Mesendoderm (in vitro differentiated cells): ENCODE results near the gene SNTG2.

Experiments used
- DNase-seq: peaks from one replicate; pipeline ENCODE4 v3.0.0; 2013
- H2AK5ac ChIP-seq: 2 replicates; pipeline ENCODE4 v1.6.1; 2013; ENCODE audit warnings: low read length, inconsistent platforms
- H2BK120ac ChIP-seq: 2 replicates; pipeline ENCODE4 v1.6.1; 2013; ENCODE audit warnings: low read depth, mild to moderate bottlenecking, low read length, moderate library complexity, mixed read lengths
- H2BK15ac ChIP-seq: replicated peaks from 2 replicates; pipeline ENCODE4 v1.6.1; 2013; ENCODE audit warnings: low read depth, mild to moderate bottlenecking, moderate library complexity
- H2BK5ac ChIP-seq: 2 replicates; pipeline ENCODE4 v1.6.1; 2013; ENCODE audit warnings: low read length, inconsistent platforms
- H3K18ac ChIP-seq: 2 replicates; pipeline ENCODE4 v1.6.1; 2013; ENCODE audit warnings: mild to moderate bottlenecking, low read length, mixed read lengths
- H3K23ac ChIP-seq: one replicate; pipeline ENCODE4 v1.6.1; 2013; ENCODE audit warnings: low read length
- H3K27ac ChIP-seq: 2 replicates; pipeline ENCODE4 v1.5.1; 2013; ENCODE audit warnings: low read depth, mild to moderate bottlenecking, inconsistent platforms, low read length, moderate library complexity
- H3K27me3 ChIP-seq: 2 replicates; pipeline ENCODE4 v1.6.1; 2013; ENCODE audit warnings: low read length, control low read depth, mild to moderate bottlenecking, inconsistent platforms; ENCODE audit not compliant: insufficient read depth, poor library complexity
- H3K36me3 ChIP-seq: 2 replicates; pipeline ENCODE4 v1.6.1; 2013; ENCODE audit warnings: low read length, inconsistent platforms; ENCODE audit not compliant: control insufficient read depth, insufficient read depth
- H3K4ac ChIP-seq: one replicate; pipeline ENCODE4 v1.6.1; 2013; ENCODE audit warnings: low read depth, mild to moderate bottlenecking, low read length, moderate library complexity
- H3K4me1 ChIP-seq: 2 replicates; pipeline ENCODE4 v1.6.1; 2013; ENCODE audit warnings: low read depth, low read length, inconsistent platforms; ENCODE audit not compliant: control insufficient read depth
- H3K4me2 ChIP-seq: 2 replicates; pipeline ENCODE4 v1.6.1; 2013; ENCODE audit warnings: low read length
- H3K4me3 ChIP-seq: 2 replicates; pipeline ENCODE4 v1.5.1; 2013; ENCODE audit warnings: mild to moderate bottlenecking, low read length
- H3K56ac ChIP-seq: one replicate; pipeline ENCODE4 v1.6.1; 2013; ENCODE audit warnings: low read length
- H3K79me1 ChIP-seq: 2 replicates; pipeline ENCODE4 v1.6.1; 2013; ENCODE audit warnings: low read length, inconsistent platforms
- H3K79me2 ChIP-seq: 2 replicates; pipeline ENCODE4 v1.6.1; 2013; ENCODE audit warnings: mild to moderate bottlenecking, low read length; ENCODE audit not compliant: control insufficient read depth, insufficient read depth
- H3K9ac ChIP-seq: 2 replicates; pipeline ENCODE4 v1.6.1; 2013; ENCODE audit warnings: low read length, inconsistent platforms
- H4K5ac ChIP-seq: one replicate; pipeline ENCODE4 v1.6.1; 2013; ENCODE audit warnings: low read length
- H4K8ac ChIP-seq: one replicate; pipeline ENCODE4 v1.6.1; 2013; ENCODE audit warnings: low read depth, mild to moderate bottlenecking, control low read depth, low read length, moderate library complexity
- WGBS: extraction: QIAGEN DNeasy Blood & Tissue Kit; methylation state at CpG from one replicate; pipeline ENCODE4 v1.1.7; 2013; ENCODE audit warnings: low lambda C conversion rate, missing lambda C conversion rate; ENCODE audit not compliant: insufficient coverage; ENCODE audit errors: extremely low coverage; 5-methylcytosine and 5-hydroxymethylcytosine counted together

Gene SNTG2

GRCh38 chr2:1305342-1306013 is 354.8 kb downstream of the SNTG2 start:
- Histone ChIP-seq H2BK120ac (no peak overlapping the region), H3K4me1 (no peaks in the 10 kb centered on the region), H4K8ac (no peak overlapping the region), H3K27ac (no peak overlapping the region), H3K56ac (no peak overlapping the region), H3K4ac (no peak overlapping the region), H2BK15ac (no peak overlapping the region), H3K23ac (no peak overlapping the region), H3K18ac (no peak overlapping the region), H3K79me1 (no peaks in the 10 kb centered on the region), H4K5ac (no peak overlapping the region), H2AK5ac (no peak overlapping the region), H3K79me2 (no peaks in the 10 kb centered on the region), H3K27me3 (no peaks in the 10 kb centered on the region), H3K9ac (no peak overlapping the region), H3K4me2 (no peak overlapping the region), H3K4me3 (no peak overlapping the region), H3K36me3 (no peaks in the 10 kb centered on the region), H2BK5ac (no peak overlapping the region)
- no peak for DNase-seq
- no CpG with 5 or more reads among the region's 4 CpGs for WGBS

GRCh38 chr2:1306014-1306686 is 355.5 kb downstream of the SNTG2 start:
- Histone ChIP-seq H3K4me3 (no peak overlapping the region), H3K36me3 (no peaks in the 10 kb centered on the region), H2BK120ac (no peak overlapping the region), H3K23ac (no peak overlapping the region), H4K8ac (no peak overlapping the region), H3K27me3 (no peaks in the 10 kb centered on the region), H2BK5ac (no peak overlapping the region), H2BK15ac (no peak overlapping the region), H3K9ac (no peak overlapping the region), H3K27ac (no peak overlapping the region), H3K4me2 (no peak overlapping the region), H3K4me1 (no peaks in the 10 kb centered on the region), H2AK5ac (no peak overlapping the region), H3K79me1 (no peaks in the 10 kb centered on the region), H3K79me2 (no peaks in the 10 kb centered on the region), H3K4ac (no peak overlapping the region), H3K18ac (no peak overlapping the region), H3K56ac (no peak overlapping the region), H4K5ac (no peak overlapping the region)
- no CpG with 5 or more reads among the region's 13 CpGs for WGBS
- no peak for DNase-seq

GRCh38 chr2:1306687-1307516 is 356.3 kb downstream of the SNTG2 start:
- no peak overlapping the region for H3K4me3 ChIP-seq
- no CpG with 5 or more reads among the region's 17 CpGs for WGBS
- H3K23ac ChIP-seq = no peak overlapping the region
- no peak overlapping the region for H3K27ac ChIP-seq
- no peaks in the 10 kb centered on the region for H3K79me1 ChIP-seq
- no peak overlapping the region for H3K18ac ChIP-seq
- no peaks in the 10 kb centered on the region for H3K36me3 ChIP-seq
- H3K4me1 ChIP-seq = no peaks in the 10 kb centered on the region
- H3K4me2 ChIP-seq = no peak overlapping the region
- H4K5ac ChIP-seq = no peak overlapping the region
- no peak overlapping the region for H4K8ac ChIP-seq
- no peaks in the 10 kb centered on the region for H3K27me3 ChIP-seq
- no peak overlapping the region for H2BK5ac ChIP-seq
- H2AK5ac ChIP-seq = no peak overlapping the region
- H3K79me2 ChIP-seq = no peaks in the 10 kb centered on the region
- H3K4ac ChIP-seq = no peak overlapping the region
- H3K9ac ChIP-seq = no peak overlapping the region
- H2BK15ac ChIP-seq = no peak overlapping the region
- no peak overlapping the region for H2BK120ac ChIP-seq
- no peak for DNase-seq
- H3K56ac ChIP-seq = no peak overlapping the region

- H3K79me2 ChIP-seq = no peaks in the 10 kb centered on the region
- no peak overlapping the region for H4K8ac ChIP-seq
- no peaks in the 10 kb centered on the region for H3K4me1 ChIP-seq
- no peak overlapping the region for H3K4ac ChIP-seq
- H3K9ac ChIP-seq = no peak overlapping the region
- no peak overlapping the region for H2BK5ac ChIP-seq
- no peak overlapping the region for H3K4me3 ChIP-seq
- H2BK15ac ChIP-seq = no peak overlapping the region
- no peak for DNase-seq
- no peak overlapping the region for H3K56ac ChIP-seq
- H3K27me3 ChIP-seq = no peaks in the 10 kb centered on the region
- no peak overlapping the region for H3K4me2 ChIP-seq
- H3K79me1 ChIP-seq = no peaks in the 10 kb centered on the region
- H3K23ac ChIP-seq = no peak overlapping the region
- no peak overlapping the region for H3K18ac ChIP-seq
- WGBS = no CpG with 5 or more reads among the region's 23 CpGs
- no peak overlapping the region for H2AK5ac ChIP-seq
- no peak overlapping the region for H4K5ac ChIP-seq
- no peaks in the 10 kb centered on the region for H3K36me3 ChIP-seq
- no peak overlapping the region for H3K27ac ChIP-seq
- H2BK120ac ChIP-seq = no peak overlapping the region
Measured at GRCh38 chr2:1307670-1308069, 357.0 kb downstream of the SNTG2 start.

- H3K27me3 ChIP-seq = no peaks in the 10 kb centered on the region
- no peak overlapping the region for H2AK5ac ChIP-seq
- no peak overlapping the region for H4K8ac ChIP-seq
- no peak overlapping the region for H2BK15ac ChIP-seq
- DNase-seq = no peak
- H4K5ac ChIP-seq = no peak overlapping the region
- no peaks in the 10 kb centered on the region for H3K4me1 ChIP-seq
- no peak overlapping the region for H3K4me3 ChIP-seq
- no peak overlapping the region for H3K27ac ChIP-seq
- no peak overlapping the region for H2BK5ac ChIP-seq
- no peak overlapping the region for H3K23ac ChIP-seq
- H3K18ac ChIP-seq = no peak overlapping the region
- no CpG with 5 or more reads among the region's 8 CpGs for WGBS
- no peaks in the 10 kb centered on the region for H3K36me3 ChIP-seq
- H3K56ac ChIP-seq = no peak overlapping the region
- no peaks in the 10 kb centered on the region for H3K79me1 ChIP-seq
- H3K79me2 ChIP-seq = no peaks in the 10 kb centered on the region
- no peak overlapping the region for H3K4ac ChIP-seq
- no peak overlapping the region for H3K9ac ChIP-seq
- no peak overlapping the region for H3K4me2 ChIP-seq
- H2BK120ac ChIP-seq = no peak overlapping the region
Measured at GRCh38 chr2:1308678-1309077, 358.0 kb downstream of the SNTG2 start.
